CD4-positive, alpha-beta T cell treated with Interleukin-6 for 4 hours (primary cell): ENCODE results near the gene FAS.

Experiments
- DNase-seq: peaks from one replicate; pipeline ENCODE4 v3.0.0-alpha.2; 2020; ENCODE audit warnings: mixed read lengths

FAS gene

GRCh38 chr10:88974012-88974411, 16.6 kb upstream of the FAS start:
- no peak for DNase-seq

GRCh38 chr10:88974446-88975376, 15.9 kb upstream of the FAS start:
- no peak for DNase-seq

GRCh38 chr10:88975377-88975720, 15.2 kb upstream of the FAS start:
- no peak for DNase-seq

- no peak for DNase-seq
Observed at GRCh38 chr10:88978463-88978862, 12.1 kb upstream of the FAS start.

- no peak for DNase-seq
Observed at GRCh38 chr10:88979153-88979562, 11.4 kb upstream of the FAS start.

- no peak for DNase-seq
Observed at GRCh38 chr10:88979603-88980002, 11.0 kb upstream of the FAS start.

GRCh38 chr10:88980247-88980646, 10.4 kb upstream of the FAS start:
- no peak for DNase-seq

- no peak for DNase-seq
Observed at GRCh38 chr10:88980800-88981199, 9.8 kb upstream of the FAS start.

- DNase-seq: no peak
Observed at GRCh38 chr10:88981435-88981834, 9.2 kb upstream of the FAS start.

- no peak for DNase-seq
Observed at GRCh38 chr10:88982366-88982765, 8.2 kb upstream of the FAS start.

GRCh38 chr10:88983206-88983605, 7.4 kb upstream of the FAS start:
- DNase-seq: no peak

GRCh38 chr10:88983939-88984338, 6.7 kb upstream of the FAS start:
- DNase-seq: no peak

- no peak for DNase-seq
Observed at GRCh38 chr10:88984525-88984924, 6.1 kb upstream of the FAS start.

- DNase-seq: peak; percentile 17
Observed at GRCh38 chr10:88986549-88987242, 3.9 kb upstream of the FAS start.

GRCh38 chr10:88987243-88987725, 3.3 kb upstream of the FAS start:
- peak; percentile 11 for DNase-seq

- DNase-seq: no peak
Observed at GRCh38 chr10:88987840-88988239, 2.8 kb upstream of the FAS start.

- DNase-seq: no peak
Observed at GRCh38 chr10:88989423-88989822, 1.2 kb upstream of the FAS start.

GRCh38 chr10:88989824-88990383, 694 bp upstream of the FAS start:
- no peak for DNase-seq

- peak; percentile 77 for DNase-seq
Observed at GRCh38 chr10:88991161-88991898, 732 bp downstream of the FAS start.

- peak; percentile 26 for DNase-seq
Observed at GRCh38 chr10:88991899-88992320, 1.3 kb downstream of the FAS start.

- no peak for DNase-seq
Observed at GRCh38 chr10:88992921-88993524, 2.4 kb downstream of the FAS start.

- DNase-seq: no peak
Observed at GRCh38 chr10:88994019-88994418, 3.4 kb downstream of the FAS start.
